ENCODE measurements around the gene SAMD4A.

The SAMD4A gene

DNA sequence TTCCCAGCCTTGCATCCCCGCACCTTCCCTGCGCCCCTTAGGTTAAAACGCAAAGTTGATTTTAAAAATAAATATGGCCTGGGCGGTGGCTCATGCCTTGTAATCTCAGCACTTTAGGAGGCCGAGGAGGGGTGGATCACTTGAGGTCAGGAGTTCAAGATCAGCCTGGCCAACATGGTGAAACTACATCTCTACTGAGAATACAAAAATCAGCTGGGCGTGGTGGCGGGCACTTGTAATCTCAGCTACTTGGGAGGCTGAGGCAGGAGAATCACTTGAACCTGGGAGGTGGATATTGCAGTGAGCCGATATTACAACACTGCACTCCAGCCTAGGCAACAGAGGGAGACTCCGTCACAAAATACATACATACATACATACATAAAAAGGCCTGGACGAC is 239.7 kb downstream of the SAMD4A start:
- DNase-seq, result no peak

DNA sequence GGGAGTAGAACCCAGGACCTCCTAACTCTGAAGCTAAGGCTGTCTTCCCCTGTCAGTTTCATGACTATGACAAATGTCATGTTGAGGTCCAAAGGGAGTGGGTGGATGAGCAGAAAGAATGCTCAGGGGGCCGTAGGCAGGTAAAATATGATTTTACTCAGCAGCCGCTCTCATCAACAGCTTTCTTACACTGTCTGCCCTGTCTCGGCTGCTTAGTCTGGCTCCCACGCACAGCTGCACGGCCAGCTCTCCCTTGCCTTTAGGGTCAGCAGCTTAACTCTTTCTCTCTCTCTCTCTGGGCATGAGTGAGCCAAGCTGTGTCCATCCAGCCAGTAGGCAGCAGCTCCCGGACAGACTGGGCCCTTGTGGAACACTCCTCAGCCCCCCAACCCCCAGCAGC is 240.5 kb downstream of the SAMD4A start:
- no peak for DNase-seq

DNA sequence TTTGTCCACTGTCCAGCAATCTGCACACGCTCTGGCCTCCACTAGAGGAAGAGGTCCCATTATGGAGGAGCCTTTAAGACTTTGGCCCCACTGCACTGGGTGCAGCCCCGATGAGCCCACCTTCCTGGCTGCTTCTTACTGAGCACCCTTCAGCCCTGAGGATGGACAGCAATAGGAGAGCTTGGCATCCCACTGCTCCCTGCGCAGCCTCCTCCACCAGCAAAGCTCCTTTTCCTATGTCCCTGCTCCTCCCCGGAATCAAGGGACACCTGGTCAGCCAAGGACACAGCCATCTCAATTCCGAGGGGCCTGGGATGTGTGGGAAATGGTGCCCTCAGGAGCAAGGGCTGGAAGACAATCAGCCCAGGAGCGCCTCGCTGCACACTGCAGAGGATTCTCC is 241.0 kb downstream of the SAMD4A start:
- no peak for DNase-seq

DNA sequence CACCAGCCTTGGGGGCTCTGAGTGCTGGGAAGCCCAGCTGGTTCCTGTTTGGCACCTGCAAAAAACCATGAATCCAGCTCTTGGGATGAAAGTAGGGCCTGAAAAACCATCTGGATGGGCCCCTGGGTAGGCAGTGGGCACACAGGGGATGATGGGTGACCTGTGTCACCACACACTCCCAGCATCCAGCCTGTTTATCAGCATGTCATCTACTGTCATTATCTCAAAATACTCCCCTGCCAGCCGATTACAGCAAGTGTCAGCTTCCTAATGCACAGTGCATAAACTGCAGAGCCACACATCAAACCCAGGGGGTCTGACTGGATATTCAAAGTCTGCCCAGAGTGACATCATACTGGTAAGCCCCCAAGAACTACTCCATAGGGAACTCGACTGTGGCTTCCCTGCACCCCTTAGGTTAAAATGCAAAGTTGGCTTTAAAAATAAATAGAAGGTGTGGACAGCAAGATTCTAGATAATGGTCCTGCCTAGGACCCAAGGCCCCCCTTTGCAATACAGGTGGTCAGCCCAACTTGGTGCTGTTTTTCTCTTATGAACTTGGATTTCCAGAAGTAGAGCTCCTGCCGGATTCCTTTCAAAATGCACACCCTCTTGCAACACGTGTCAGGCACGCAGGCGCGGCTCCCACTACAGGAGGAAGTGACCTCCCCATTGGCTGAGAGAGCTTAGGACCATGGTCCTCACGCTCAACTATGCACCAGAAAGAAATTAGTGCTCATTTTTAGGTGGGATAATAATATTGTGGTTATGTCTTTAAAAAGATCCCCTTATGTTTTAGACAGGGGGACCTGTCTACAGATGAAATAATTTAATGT is 241.6 kb downstream of the SAMD4A start:
- no peak for DNase-seq

DNA sequence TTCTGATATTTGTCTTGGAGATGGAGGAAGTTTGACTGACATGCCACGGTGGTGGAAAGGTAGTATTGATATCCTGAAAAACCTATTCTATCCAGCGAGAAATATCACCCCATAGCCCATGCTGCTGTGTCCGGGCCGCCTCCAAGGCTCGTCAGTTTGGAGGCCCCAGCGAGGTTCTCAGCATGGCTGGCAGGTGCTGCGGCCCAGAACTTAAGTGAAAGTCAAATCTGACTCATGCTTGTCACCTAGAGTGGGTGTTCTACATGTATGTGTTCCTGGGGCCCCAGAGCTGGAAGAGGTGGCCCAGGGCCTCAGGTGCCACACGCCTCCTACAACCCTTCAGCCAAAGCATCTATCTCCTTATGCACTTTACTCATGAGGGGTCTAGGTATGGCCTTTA is 242.8 kb downstream of the SAMD4A start:
- DNase-seq, result no peak

DNA sequence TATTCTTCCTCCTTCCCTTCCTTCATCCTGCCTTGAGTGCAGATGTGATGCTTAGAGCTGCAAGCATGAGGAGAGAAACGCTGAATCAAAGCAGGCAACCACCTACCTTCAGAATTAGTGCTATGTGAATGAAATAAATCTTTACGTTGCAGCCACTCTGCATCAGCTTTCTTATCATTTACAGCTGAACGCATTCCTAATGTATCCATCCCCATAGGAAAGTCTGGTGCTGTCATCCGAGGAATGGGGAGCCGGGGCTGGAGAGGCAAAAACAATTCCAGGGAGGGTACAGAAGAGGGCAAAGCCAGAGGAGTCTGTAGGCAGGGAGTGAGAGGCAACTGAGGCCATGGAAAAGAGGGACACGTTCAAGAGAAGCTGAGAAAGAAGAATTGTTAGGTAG is 245.7 kb downstream of the SAMD4A start:
- DNase-seq, result no peak

DNA sequence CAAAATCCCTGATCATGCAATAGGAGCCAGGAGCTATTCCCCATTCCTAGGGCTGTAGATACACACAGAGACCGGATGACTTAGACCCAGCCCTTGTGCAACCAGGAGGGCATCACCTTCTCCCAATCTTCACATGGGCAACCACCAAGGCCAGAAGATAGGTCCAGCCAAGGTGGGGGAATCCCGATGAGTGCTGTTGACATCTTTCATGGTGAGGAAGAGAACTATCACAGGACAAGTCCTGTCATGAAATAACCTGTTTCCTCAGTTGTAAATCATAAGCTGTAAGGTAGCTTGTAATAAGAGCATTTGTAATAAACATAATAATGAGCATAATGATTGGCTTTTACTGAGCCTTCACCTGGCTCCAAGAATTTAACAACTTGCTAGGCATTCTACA is 246.2 kb downstream of the SAMD4A start:
- DNase-seq, result no peak

DNA sequence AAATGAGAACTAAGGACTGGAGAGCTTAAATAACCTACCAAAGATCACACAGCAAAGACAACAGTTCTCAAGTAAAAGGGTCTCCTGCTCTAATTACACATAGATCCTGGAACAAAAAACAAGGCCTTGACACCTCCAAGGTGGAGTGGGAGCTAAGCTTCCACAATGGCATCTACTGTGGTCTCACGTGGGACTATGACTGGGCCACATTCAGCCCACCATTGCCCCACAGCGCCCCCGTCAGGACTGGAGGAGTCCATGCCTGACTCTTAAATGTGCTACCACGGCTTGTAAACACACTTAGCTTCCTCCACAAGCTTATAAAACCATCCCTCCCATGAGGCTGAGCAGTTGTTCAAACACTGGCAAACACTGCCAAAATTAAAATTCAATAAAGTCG is 247.1 kb downstream of the SAMD4A start:
- DNase-seq, result no peak

DNA sequence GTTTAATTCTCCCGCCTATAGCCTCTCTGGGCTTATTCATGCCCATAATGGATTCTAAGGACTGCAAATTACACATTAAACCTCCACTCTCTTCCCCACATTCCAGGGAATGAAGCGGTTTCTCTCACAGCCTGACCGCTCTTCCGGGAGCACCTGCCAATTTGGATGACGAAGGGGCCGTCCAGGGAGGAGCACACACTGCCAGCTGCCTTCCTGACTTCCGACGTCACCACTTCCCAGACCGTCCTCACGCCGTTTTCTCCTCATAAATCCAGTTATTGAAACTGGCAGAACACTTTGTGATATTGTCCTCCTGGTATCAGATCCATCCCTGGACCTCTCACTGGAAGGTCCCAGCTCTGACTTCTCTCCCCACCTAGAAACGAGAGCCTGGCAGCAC is 248.1 kb downstream of the SAMD4A start:
- no peak for DNase-seq

DNA sequence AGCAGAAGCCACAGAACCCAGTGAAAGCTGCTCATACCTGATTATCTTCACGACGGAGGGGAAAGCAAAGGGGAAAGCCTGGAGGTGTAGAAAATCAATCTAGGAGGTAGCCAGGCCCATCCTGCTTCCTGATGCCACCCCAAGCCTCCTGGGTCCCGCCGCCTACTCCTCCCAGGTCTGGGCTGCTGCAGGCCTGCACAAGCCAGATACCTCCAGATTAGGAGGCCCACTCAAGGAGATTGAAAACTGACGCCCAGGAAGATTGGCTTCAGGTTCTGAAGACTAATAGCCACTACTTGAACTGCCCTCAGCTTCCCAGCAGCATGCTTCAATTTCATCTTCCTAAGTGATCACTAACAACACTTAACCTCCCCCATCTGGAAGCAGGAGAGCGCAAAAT is 248.6 kb downstream of the SAMD4A start:
- DNase-seq, result no peak

DNA sequence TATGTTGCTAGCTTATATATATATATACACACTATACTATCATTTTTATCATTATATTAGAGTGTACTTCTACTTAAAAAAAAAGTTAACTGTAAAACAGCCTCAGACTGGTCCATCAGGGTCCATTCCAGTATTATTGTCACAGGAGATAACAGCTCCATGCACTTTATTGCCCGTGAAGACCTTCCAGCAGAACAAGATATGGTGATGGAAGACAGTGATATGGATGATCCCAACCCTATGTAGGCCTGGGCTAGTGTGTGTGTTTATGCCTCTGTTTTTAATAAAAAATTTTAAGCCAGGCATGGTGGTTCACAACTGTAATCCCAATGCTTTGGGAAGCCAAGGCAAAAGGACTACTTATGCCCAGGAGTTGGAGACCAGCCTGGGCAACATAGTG is 249.5 kb downstream of the SAMD4A start:
- no peak for DNase-seq

DNA sequence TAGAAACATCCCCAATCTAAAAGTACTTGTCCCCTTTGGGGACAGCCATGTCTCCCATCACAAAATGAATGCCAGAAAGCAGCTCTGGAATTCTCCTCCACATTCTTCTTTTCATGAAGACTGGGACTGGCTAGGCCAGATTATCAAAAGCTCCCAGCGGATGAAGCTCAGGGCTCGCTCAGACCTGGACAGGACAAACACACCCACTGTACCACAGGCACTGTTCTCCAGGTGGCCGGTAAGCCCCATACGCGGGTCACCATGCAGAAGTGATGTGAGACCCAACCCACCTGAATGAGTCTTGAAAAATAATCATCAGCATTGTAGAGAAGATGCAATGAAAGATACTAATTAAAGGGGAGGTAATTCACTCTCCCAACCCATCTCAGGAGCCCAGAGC is 250.6 kb downstream of the SAMD4A start:
- DNase-seq, result no peak

DNA sequence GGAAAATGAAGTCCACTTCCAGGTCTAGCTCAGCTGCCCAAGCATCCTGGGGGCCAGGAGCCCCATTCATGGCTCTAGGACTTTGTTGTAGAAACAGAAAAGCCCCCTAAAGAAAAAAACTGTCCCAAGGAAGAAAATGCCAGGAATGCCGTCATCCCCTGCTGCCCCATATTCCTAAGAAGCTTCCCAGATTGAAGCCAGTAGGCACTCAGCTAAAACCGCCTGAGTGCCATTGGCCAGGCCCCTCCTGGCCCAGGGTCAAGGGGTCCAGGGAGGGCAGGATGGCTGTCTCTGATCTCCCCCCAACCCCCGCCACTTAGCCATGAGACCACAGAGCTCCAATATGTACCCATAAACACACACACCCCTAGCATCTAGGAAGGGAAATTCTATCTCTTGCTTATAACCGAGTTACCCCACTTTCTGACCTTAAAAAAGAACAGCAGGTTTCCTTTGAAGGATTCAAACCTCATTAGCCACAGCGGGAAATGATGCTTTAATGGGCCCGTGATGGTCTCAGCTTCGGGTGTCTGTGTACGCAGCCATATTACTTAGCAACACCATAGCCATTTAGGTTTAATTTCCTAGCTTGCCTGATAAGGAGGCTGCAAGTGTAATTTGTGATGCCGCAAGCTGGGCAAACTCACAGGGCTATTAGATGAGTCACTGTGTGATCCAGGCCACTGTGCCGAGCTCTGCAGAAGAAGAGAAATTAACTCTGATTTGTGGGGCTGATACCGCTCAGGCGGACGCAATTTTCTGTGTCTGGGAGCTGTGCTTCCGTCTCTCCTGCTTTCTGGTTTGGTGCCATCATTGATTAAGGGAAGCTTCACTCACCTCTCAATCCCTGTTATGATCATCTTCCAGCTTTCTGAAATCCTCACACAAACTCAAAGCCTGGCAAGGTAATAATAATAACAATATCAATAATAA is 251.5 kb downstream of the SAMD4A start:
- peak; percentile 82 for DNase-seq

DNA sequence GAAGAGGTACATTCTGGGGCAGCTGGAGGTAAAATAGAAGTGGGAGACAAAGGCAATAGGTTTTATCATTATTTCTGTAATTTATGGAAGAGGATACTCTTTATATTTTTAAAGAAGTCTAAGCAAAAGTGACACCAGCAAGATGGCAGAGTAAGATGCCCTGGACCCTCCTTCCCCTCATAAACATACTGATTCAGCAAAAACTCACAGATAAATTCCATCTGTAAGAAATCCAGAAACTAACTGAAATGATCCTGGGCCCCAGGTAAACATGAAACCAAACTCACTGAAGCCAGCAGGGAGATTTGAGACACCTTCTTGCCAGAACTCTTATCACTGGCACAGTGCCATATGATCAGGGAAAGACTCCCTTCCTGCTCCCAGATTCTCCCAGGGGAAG is 255.8 kb downstream of the SAMD4A start:
- no peak for DNase-seq

DNA sequence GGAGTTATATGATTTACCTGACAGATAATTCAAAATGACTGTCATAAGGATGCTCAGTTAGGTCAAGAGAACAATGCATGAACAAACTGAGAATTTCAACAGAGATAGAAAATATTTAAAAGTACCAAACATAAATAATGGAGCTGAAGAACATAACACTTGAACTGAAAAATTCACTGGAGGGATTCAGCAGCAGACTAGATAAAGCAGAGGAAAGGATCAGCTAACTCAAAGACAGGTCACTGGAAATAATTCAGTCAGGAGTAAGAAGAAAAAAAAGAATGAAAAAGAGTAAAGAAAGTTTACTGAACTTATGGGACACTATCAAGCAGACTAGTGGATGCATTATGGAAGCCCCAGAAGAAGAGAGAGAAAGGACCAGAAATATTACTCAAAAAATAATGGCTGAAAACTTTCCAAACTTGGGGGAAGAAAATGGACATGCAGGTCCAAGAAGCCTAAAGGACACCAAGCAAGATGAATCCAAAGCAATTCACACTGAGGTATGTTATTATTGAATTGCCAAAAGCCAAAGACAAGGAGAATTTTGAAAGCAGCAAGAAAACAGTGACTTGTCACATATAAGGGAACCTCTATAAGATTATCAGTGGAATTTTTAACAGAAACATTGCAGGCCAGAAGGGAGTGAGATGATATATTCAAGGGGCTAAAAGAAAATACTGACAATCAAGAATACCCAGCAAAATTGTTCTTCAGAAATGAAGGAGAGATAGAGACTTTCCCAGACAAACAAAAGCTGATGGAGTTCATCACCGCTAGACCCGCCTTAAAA is 257.0 kb downstream of the SAMD4A start:
- DNase-seq, result no peak

DNA sequence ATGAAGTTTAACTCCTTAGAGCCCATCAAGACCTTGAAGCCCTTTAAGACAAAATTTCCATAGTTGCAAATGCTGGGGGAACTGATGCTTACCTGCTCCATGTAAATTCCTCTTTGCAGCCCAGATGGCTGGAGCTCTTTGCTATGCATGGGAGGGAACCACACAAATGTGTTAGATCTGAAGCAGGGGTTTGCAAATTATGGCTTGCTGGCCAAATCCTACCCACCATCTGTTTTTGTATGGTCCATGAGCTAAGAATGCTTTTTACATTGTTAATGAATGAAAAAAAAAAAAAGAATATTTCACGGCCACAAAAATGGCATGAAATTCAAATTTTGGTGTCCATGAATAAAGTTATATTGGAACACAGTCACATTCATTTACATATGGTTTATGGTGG is 261.1 kb downstream of the SAMD4A start:
- no peak for DNase-seq

DNA sequence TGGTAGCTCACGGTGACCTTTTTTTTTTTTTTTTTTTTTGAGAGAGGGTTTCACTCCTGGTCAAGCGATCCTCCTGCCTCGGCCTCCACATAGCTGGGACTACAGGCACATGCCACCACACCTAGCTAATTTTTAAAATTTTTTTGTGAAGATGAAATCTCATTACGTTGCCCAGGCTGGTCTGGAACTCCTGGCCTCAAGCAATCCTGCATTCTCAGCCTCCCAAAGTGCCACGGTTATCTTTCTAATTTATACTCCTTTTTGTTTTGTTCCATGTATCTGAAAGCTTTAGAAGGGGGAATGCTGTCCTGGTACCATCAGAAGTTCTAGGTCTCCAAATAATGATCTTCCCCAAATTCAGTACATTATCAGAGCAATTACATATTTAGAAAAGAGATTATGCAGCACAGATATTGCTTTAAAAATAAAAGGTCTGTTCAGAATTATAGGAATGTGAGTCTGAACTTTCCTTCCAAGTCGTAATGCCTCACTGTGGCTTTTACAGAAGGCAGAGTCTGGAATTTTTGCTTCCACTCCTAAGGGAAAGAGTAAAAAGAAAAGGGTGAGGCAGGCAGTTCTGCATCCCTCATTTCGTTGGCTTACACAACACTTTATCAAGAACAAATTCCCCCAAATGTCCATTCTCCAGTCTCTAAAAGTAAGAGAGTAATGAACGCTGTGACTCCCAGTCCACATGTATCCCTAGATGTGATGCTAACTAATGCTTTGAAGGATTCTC is 262.7 kb downstream of the SAMD4A start:
- DNase-seq, result no peak

DNA sequence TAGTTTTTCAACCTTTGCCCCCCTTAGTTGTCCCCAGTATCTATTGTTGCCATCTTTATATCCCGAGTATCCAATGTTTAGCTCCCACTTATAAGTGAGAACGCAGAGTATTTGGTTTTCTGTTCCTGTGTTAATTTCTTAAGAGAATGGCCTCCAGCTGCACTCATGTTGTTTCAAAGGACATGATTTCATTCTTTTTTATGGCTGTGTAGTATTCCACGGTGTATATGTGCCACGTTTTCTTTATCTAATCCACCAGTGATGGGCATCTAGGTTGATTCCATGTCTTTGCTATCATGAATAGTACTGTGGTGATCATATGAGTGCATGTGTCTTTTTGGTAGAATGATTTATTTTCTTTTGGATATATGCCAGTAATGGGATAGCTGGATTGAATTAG is 263.7 kb downstream of the SAMD4A start:
- DNase-seq, result no peak

DNA sequence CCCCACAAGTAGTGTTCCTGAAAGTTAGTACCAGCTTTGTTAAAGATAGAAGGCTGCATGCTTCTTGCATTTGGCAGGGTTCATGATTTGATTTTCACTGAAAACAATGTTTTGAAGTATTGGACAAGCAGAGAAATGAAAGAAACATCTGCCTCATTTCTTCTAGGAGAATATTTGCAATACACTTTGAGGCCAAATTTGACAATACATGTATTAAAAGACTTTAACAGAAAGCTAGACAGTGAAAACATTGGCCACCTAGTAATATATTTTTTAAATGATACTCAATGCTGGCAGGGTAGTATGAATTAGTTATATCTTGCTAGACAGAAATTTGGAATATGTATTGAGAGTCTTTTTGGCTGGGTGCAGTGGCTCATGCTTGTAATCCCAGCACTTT is 267.2 kb downstream of the SAMD4A start:
- DNase-seq, result no peak

DNA sequence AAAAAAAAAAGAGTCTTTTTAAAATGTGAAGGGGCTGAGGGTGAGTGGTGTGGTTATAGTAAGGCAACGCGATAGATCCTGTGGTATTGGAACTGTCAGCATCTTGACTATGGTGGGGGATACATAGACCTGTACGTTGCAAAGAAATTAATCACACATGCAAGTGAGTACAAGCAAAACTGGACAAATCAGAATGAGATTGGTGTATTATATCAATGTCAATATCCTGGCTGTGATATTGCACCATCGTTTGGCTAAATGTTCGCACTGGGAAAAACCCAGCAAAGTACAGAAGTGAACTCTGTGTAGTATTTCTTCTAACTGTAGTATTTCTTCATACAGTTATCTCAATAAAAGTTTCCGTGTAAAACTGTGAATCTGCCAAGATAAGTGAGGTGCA is 267.8 kb downstream of the SAMD4A start:
- no peak for DNase-seq

DNA sequence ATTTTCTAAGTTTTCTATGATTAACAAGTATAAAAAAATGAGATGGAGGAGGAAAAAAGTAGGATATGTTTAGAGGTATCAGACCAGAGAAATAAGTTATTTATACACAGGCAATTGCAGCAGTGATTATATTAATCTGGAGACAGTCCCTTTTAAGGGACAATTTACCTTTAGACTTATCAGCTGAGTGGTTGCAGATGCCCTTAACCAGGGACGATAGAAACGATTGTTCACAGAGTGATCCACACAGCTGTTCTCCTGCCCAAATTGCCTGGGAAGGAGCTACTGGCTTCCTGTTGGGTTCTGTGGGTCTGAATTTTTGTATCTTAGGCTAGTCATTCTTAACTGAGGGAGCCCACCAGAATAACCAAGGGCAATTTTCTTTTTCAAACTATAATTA is 269.3 kb downstream of the SAMD4A start:
- DNase-seq, result no peak

DNA sequence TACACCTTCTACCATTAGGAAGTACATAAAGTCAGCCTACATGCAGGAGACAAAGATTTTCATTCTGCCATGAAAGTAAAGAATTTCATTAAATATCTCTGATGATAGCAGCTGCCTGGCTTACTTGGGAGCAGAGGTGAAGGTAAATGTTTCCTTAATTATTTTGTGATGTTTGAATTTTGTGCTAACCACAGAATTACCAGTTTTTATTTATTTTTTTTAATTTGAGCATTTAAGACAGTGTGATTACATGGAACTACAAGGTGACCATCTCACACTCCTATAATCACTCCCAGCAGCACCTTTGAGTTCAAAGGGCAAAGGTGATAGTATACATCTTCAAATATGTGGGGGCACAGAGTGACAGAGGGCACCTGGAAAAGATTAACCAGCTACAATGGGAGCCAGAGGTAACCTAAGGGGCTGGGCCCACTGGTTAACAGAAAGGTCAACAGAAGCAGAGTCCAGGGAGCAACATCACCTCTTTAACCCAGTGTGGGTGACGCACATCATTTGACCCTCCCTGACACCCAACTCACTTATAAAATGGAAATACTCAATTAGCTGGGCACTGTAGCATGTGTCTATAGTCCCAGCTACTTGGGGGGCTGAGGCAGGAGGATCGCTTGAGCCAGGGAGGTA is 270.7 kb downstream of the SAMD4A start:
- no peak for DNase-seq
